ENCODE measurements around the gene NTRK2.

NTRK2 gene

DNA sequence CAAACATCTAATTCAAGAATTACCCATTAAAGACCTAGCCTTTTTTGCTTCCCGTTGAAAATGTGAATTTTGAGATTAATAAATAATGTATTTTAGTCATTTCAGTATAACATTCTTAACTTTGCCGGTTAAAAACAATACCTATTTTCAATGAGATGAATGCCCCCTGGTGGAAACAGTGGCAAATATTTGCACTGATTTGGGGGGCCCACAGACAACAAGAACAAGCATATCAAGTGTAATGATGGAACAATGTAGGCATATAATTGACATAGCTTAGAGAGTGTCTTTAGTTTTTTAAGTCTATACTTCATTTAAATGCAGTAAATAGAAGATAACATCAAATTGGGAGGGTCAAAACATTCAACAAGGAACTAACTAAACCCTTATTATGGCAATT is 111.9 kb downstream of the NTRK2 start:
- TF ChIP-seq EP300 (IDR thresholded peaks at IDR 0.05; ENCODE audit: borderline replicate concordance) (no peak), YY1 (IDR thresholded peaks at IDR 0.05; ENCODE audit: low read depth) (no peak), RAD21 (IDR thresholded peaks at IDR 0.05; ENCODE audit: low read depth) (peak; percentile 39), TAF1 (IDR thresholded peaks at IDR 0.05; ENCODE audit: low read depth) (no peak)

GRCh38 chr9:84781931-84782866 is 112.7 kb downstream of the NTRK2 start:
- TF ChIP-seq RAD21 (IDR thresholded peaks at IDR 0.05; ENCODE audit: low read depth) (no peak), FOXM1 (IDR thresholded peaks at IDR 0.05; ENCODE audit: borderline replicate concordance, low read depth) (no peak), CREB1 (IDR thresholded peaks at IDR 0.05; ENCODE audit: low read depth) (no peak), ZBTB7A (IDR thresholded peaks at IDR 0.05; ENCODE audit: low read depth) (no peak), EGR1 (IDR thresholded peaks at IDR 0.05) (no peak), CEBPB (IDR thresholded peaks at IDR 0.05) (no peak)
- TF ChIP-seq, protein P1, sequence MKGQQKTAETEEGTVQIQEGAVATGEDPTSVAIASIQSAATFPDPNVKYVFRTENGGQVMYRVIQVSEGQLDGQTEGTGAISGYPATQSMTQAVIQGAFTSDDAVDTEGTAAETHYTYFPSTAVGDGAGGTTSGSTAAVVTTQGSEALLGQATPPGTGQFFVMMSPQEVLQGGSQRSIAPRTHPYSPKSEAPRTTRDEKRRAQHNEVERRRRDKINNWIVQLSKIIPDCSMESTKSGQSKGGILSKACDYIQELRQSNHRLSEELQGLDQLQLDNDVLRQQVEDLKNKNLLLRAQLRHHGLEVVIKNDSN (IDR thresholded peaks at IDR 0.05): no peak

GRCh38 chr9:84785792-84786547 is 116.4 kb downstream of the NTRK2 start:
- TF ChIP-seq RAD21 (IDR thresholded peaks at IDR 0.05; ENCODE audit: low read depth): no peak
- TF ChIP-seq FOXM1 (IDR thresholded peaks at IDR 0.05; ENCODE audit: borderline replicate concordance, low read depth): no peak
- TF ChIP-seq ZBTB7A (IDR thresholded peaks at IDR 0.05; ENCODE audit: low read depth): no peak
- TF ChIP-seq, protein P1 (IDR thresholded peaks at IDR 0.05): no peak
- TF ChIP-seq NFIC (IDR thresholded peaks at IDR 0.05): no peak
- no peak for TF ChIP-seq TAF1 (IDR thresholded peaks at IDR 0.05; ENCODE audit: low read depth)
- TF ChIP-seq CREB1 (IDR thresholded peaks at IDR 0.05; ENCODE audit: low read depth): no peak
- no peak for TF ChIP-seq EGR1 (IDR thresholded peaks at IDR 0.05)
- TF ChIP-seq REST (IDR thresholded peaks at IDR 0.05; ENCODE audit: low read depth): no peak
- TF ChIP-seq YY1 (IDR thresholded peaks at IDR 0.05; ENCODE audit: low read depth): no peak
- no peak for TF ChIP-seq CEBPB (IDR thresholded peaks at IDR 0.05)
- TF ChIP-seq, protein P2, sequence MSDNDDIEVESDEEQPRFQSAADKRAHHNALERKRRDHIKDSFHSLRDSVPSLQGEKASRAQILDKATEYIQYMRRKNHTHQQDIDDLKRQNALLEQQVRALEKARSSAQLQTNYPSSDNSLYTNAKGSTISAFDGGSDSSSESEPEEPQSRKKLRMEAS (IDR thresholded peaks at IDR 0.05): no peak

DNA sequence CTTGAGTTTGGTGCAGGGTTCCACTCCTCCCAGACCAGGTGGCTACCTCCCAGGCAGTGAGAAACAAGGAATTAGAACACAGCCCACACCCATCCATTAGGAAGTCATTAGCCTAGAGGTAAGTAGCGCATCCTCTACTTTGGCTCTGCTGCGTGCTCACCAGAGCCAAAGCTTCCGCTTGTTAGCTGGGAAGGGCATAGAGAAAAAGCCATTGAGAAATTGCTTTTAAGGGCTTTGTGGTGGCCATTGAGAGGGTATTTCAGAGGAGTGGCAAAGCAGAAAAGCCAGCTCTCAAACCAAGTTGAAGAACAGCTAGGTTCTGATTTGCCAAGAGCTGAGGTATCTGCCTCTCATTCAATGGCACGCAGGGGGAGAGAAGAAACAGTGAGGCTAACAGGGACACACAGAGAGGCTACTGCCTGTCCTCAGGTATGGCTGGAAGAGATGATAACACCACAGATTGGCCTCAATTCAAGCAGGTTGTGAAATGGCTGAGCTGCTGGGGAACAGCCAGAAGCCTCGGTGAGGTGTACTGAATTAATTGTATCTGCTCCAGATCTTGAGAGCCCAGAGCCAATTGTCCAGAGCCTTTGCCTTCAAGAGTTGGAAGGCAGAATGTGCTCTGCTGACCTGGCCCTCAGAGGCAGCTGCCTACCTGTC is 119.4 kb downstream of the NTRK2 start:
- TF ChIP-seq CREB1 (IDR thresholded peaks at IDR 0.05; ENCODE audit: low read depth) (no peak), RAD21 (IDR thresholded peaks at IDR 0.05; ENCODE audit: low read depth) (no peak), EP300 (IDR thresholded peaks at IDR 0.05; ENCODE audit: borderline replicate concordance) (no peak), TCF12 (IDR thresholded peaks at IDR 0.05; ENCODE audit: low read depth) (no peak), TEAD4 (IDR thresholded peaks at IDR 0.05) (no peak), CEBPB (IDR thresholded peaks at IDR 0.05) (no peak), REST (IDR thresholded peaks at IDR 0.05; ENCODE audit: low read depth) (no peak), TAF1 (IDR thresholded peaks at IDR 0.05; ENCODE audit: low read depth) (no peak), EGR1 (IDR thresholded peaks at IDR 0.05) (no peak), ZBTB7A (IDR thresholded peaks at IDR 0.05; ENCODE audit: low read depth) (no peak), YY1 (IDR thresholded peaks at IDR 0.05; ENCODE audit: low read depth) (no peak)
- TF ChIP-seq, protein P2 (IDR thresholded peaks at IDR 0.05): no peak

DNA sequence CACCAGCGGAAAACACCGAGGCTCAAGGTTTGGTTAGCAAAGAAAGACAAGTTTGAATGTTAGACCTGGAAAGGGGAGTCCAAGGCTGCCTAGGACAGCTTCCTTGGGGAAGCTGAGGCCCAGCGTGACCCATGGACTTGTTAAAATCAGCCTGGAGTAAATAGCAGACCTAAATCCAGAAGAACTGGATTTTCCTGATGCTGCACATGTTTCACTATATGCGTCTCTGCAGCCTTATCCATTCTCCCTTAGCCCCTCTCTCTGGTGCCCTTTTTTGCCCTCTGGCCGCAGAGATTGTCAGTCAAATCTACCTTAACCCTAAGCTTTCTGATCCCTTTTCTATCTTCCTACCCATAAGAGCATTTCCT is 119.9 kb downstream of the NTRK2 start:
- no peak for TF ChIP-seq RAD21 (IDR thresholded peaks at IDR 0.05; ENCODE audit: low read depth)
- TF ChIP-seq, protein P2 (IDR thresholded peaks at IDR 0.05): no peak
- no peak for TF ChIP-seq CEBPB (IDR thresholded peaks at IDR 0.05)
- no peak for TF ChIP-seq ZBTB7A (IDR thresholded peaks at IDR 0.05; ENCODE audit: low read depth)
- TF ChIP-seq EGR1 (IDR thresholded peaks at IDR 0.05): no peak
- no peak for TF ChIP-seq NFIC (IDR thresholded peaks at IDR 0.05)
- TF ChIP-seq YY1 (IDR thresholded peaks at IDR 0.05; ENCODE audit: low read depth): no peak
- TF ChIP-seq, protein P1 (IDR thresholded peaks at IDR 0.05): no peak

Measured in Ishikawa (cell line).